Tibial nerve (tissue), 3 donors: ENCODE data around the gene BLVRA.

Experiments used
- CTCF ChIP-seq, 5 experiments: fragments of 200-600 bp in 3 of 5; fragments of 450-650 bp in 2 of 5; sonication (generic) in 3 of 5; IDR thresholded peaks; one replicate each; pipeline ENCODE4 v1.5.1; 2016 to 2019; ENCODE audit warnings: antibody characterized with exemption in 5 of 5, mild to moderate bottlenecking in 3 of 5, moderate library complexity in 2 of 5
- POLR2A ChIP-seq, 2 donors: fragments of 450-650 bp; IDR thresholded peaks; one replicate each; pipeline ENCODE4 v1.6.1; 2017; ENCODE audit warnings: antibody characterized with exemption in 2 of 2, mild to moderate bottlenecking in 2 of 2, moderate library complexity in 2 of 2

- TF ChIP-seq CTCF (IDR thresholded peaks at IDR 0.05) (no peak), POLR2A (IDR thresholded peaks at IDR 0.05) (no peak)
Observed at GRCh38 chr7:43787771-43788170, 29.3 kb downstream of the BLVRA start.
